Stimulated activated naive CD8-positive, alpha-beta T cell treated with anti-CD3 and anti-CD28 coated beads, Interleukin-15, amount 100 ng/mL, for 72 hours (primary cell): ENCODE measurements around the gene LENG8.

ENCODE experiments used
- ATAC-seq: fragments of 150-1000 bp; cut with Tn5 transposase; 2 replicates; pipeline ENCODE4 v1.10.0; 2021; ENCODE audit warnings: mild to moderate bottlenecking, moderate library complexity
- DNase-seq, 2 donors: peaks; one replicate each; pipeline ENCODE4 v3.0.0; 2021 to 2022
- H3K27ac Mint-ChIP-seq, 2 donors: one replicate each; pipeline ENCODE4 v1.8.0; 2022; ENCODE audit warnings: mild to moderate bottlenecking in 2 of 2, mixed read lengths in 2 of 2, moderate library complexity in 2 of 2
- H3K27me3 Mint-ChIP-seq: one replicate; pipeline ENCODE4 v1.8.0; 2022; ENCODE audit warnings: mixed read lengths
- H3K4me1 Mint-ChIP-seq: one replicate; pipeline ENCODE4 v1.8.0; 2022; ENCODE audit warnings: mild to moderate bottlenecking, mixed read lengths
- H3K4me3 Mint-ChIP-seq, 2 donors: one replicate each; pipeline ENCODE4 v1.8.0; 2022; ENCODE audit warnings: mild to moderate bottlenecking in 2 of 2, mixed read lengths in 2 of 2, moderate library complexity in 1 of 2
- H3K9me3 Mint-ChIP-seq, 2 donors: one replicate each; pipeline ENCODE4 v1.8.0; 2022; ENCODE audit warnings: mixed read lengths in 2 of 2

Gene LENG8

DNA sequence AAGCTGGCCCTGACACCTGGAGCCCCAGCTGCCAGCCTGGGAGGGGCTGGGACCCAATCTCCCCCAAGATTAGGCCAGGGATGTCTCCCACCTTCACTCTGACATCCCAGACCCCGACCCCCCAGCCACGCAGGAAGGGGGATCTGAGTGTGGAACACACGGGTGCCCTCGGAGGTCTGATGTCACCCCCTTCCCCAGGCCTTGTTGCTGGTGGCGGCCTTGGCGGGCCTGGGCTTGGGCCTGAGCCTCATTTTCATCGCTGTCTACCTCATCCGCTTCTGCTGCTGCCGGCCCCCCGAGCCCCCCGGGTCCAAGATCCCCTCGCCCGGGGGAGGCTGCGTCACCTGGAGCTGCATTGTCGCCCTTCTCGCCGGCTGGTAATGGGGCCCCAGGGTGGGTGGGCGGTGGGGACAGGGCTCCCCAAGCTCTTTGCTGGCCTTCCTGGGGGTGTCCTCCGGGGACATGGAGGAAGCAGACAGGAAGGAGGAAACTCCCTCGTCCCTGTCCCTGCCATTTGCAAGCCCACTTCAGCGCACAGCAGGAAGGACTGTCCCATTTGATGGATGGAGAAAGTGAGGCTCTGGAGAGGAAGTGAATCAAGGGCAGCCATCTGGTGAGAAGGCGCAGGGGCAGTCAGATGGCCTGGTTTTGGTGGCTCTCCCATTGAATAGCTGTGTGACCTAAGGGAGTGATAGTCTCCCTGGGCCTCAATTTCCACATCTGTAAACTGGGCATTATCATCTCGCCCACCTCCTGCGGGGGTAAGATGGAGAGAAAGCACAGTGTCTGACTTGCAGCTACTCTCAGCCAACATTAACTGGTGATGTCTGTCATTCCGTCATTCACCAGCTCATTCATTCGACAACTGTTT is 29.8 kb upstream of the LENG8 start:
- DNase-seq (no peak), ATAC-seq (no peak)
- Mint-ChIP-seq H3K4me1 (peaks cover 18% of the 10 kb centered on the region), H3K27ac (no peak overlapping the region), H3K4me3 (no peak overlapping the region), H3K27me3 (peaks cover 39% of the 10 kb centered on the region), H3K9me3 (peaks cover 2 to 3% of the 10 kb centered on the region in 2 donors)

DNA sequence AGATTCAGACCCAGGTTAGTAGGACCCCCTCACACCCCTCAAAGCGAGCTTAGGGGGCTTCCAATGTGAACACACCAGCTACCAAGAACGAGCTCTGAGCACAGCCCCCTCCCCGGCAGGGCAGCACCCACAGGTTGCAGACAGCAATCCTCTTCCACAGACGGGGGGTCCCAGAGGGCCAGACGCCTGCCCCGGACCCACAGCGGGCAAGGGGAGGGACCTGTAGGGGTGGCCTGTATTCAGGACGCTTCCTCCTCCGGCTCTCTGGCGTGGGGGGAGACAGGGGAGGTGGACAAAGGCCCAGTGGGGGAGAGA is 29.0 kb upstream of the LENG8 start:
- DNase-seq (no peak), ATAC-seq (no peak)
- Mint-ChIP-seq H3K27me3 (peaks cover 40% of the 10 kb centered on the region), H3K27ac (no peak overlapping the region), H3K9me3 (no peaks in the 10 kb centered on the region), H3K4me3 (no peak overlapping the region), H3K4me1 (peaks cover 18% of the 10 kb centered on the region)

DNA sequence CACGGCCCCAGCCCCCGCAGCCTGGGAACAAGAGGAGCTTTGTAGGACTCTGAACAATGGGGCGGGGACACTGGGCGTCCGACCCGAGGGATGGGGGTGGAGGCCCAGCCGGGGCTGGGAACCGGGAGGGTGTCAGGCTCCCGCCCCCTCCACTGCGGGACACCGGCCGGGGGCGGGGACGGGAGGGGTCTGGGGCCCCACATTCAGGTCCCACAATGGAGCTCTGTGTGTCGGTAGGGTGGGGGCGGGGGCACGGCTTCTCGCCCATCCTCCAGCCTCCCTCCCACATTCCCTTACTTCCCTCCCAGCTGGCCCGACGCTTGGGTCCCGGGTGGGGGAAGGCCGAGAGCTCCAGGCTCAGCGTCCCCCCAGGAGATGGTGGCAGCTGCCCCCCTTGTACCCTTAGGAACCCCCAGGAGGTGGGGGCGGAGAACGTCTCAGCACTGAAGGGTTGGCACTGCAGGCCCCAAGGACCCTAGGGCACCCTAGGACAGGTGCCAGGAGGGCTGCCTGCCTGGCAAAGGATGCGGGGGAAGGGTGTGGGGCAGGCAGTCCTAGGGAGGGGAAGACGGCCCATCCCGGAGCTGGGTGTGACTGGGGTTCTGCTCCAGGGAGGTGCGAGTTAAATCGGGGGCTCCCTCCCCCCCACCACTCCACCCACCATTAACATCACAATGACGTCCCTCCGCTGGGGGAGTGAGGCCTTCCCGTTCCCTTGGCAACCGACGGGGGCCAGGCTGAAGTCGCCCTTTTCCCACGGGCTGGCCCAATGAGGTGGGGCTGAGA is 28.4 kb upstream of the LENG8 start:
- Mint-ChIP-seq H3K4me3 (no peak overlapping the region), H3K9me3 (no peaks in the 10 kb centered on the region), H3K27me3 (peaks cover 46% of the 10 kb centered on the region), H3K27ac (no peak overlapping the region), H3K4me1 (peaks cover 18% of the 10 kb centered on the region)
- DNase-seq = no peak
- no peak for ATAC-seq

DNA sequence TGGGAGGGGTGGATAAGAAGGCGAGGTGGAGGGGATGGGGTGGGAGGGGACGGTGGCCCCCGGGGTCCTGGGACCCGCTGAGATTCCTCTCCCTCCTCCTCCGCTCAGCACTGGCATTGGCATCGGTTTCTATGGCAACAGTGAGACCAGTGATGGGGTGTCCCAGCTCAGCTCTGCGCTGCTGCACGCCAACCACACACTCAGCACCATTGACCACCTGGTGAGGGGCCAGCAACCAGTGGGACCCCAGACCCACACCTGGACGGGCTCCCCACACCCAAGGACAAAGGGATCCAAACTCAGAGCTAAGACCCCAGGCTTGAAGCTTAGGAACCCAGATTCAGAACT is 27.9 kb upstream of the LENG8 start:
- H3K27ac Mint-ChIP-seq = no peak overlapping the region
- DNase-seq (no peak), ATAC-seq (no peak)
- H3K4me1 Mint-ChIP-seq = peaks cover 18% of the 10 kb centered on the region
- H3K4me3 Mint-ChIP-seq = no peak overlapping the region
- no peaks in the 10 kb centered on the region for H3K9me3 Mint-ChIP-seq
- peaks cover 46% of the 10 kb centered on the region for H3K27me3 Mint-ChIP-seq

DNA sequence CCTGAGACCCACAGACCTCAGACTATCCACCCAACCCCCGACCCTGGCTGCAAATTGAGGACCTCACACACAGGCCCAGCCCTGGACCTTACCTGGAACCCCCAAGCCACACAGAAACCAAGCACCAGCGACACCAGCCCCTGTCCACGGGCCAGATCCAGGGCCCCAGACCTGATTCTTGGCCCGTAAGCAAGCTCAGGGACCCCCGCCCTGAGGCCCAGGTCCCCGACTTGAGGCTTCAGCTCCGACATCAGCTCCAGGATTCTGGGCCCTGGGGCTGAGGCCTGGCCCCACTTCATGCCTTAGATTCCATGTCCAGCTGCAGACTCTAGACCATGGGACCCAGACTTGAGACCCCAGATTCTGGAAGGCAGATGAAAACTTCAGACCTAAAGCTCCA is 27.5 kb upstream of the LENG8 start:
- no peak for ATAC-seq
- no peak overlapping the region for H3K27ac Mint-ChIP-seq
- H3K27me3 Mint-ChIP-seq = peaks cover 48% of the 10 kb centered on the region
- no peak for DNase-seq
- H3K9me3 Mint-ChIP-seq = no peaks in the 10 kb centered on the region
- no peak overlapping the region for H3K4me3 Mint-ChIP-seq
- peaks cover 18% of the 10 kb centered on the region for H3K4me1 Mint-ChIP-seq

DNA sequence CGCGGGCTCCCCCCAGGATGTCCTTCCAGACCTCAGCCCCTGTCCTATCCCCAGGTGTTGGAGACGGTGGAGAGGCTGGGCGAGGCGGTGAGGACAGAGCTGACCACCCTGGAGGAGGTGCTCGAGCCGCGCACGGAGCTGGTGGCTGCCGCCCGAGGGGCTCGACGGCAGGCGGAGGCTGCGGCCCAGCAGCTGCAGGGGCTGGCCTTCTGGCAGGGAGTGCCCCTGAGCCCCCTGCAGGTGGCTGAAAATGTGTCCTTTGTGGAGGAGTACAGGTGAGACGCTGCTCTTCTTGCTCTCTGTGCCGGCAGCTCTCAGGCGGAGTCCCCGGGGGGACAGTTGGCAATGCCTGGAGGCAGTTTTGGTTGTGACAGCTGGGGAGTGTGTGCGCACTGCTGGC is 26.9 kb upstream of the LENG8 start:
- DNase-seq (no peak), ATAC-seq (no peak)
- no peak overlapping the region for H3K27ac Mint-ChIP-seq
- no peak overlapping the region for H3K4me3 Mint-ChIP-seq
- no peaks in the 10 kb centered on the region for H3K9me3 Mint-ChIP-seq
- peaks cover 48% of the 10 kb centered on the region for H3K27me3 Mint-ChIP-seq
- peaks cover 15% of the 10 kb centered on the region for H3K4me1 Mint-ChIP-seq

DNA sequence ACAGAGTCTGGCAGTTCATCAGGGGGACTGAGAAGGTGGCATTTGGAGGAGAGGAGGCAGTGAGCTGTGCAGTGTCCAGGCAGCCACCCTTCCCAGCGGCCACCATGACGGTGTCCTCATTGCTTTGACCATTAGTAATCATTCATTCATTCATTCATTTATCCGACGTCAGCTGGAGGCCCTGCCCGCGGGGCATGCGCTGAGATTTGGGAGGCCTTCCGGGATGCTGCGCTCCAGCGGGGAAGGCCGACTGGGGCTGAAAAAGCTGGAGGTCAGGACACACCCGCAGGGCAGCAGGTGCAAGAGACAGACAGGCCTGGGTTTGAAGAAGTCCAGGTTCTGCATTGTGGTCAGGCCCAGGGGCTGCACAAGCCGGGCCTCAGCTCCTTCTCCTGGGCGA is 24.8 kb upstream of the LENG8 start:
- ATAC-seq (no peak), DNase-seq (no peak)
- H3K9me3 Mint-ChIP-seq = no peaks in the 10 kb centered on the region
- peaks cover 59% of the 10 kb centered on the region for H3K27me3 Mint-ChIP-seq
- H3K4me3 Mint-ChIP-seq = no peak overlapping the region
- peaks cover 4% of the 10 kb centered on the region for H3K4me1 Mint-ChIP-seq
- H3K27ac Mint-ChIP-seq = no peak overlapping the region

DNA sequence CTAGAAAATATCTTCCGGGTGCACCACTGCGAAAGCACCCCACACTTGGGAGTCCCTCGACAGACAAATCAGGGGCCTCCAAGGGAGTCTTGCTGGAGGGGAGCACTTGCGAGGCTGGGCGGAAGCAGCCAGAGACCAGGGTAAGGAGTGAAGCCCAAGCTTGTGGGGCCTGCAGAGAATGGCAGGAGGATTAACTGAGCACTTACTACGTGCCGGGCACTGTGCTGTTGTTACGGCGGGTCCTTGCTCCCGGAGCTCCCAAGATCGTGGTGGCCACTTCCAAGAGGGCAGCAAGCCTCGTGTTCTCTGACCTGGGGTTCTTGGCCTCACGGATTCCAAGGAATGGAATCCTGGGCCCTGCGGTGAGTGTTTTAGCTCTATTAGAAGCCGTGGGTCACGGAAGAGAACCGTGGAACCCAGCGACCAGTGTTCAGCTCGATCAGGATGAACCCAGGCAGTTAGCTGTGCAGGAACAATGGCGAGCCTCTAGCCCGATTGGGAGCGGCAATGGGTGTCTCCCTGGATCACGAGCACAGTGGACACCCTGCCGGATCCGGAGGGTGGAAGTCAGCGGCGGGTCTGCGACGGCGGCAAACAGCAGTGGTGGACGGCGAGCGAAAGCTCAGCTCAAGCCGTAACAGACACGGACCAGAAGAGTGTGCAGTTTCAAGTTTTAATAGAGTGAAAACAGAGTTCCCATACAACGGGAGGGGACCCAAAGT is 24.2 kb upstream of the LENG8 start:
- H3K9me3 Mint-ChIP-seq = no peaks in the 10 kb centered on the region
- DNase-seq (no peak), ATAC-seq (no peak)
- H3K27me3 Mint-ChIP-seq = peaks cover 65% of the 10 kb centered on the region
- no peak overlapping the region for H3K27ac Mint-ChIP-seq
- no peak overlapping the region for H3K4me3 Mint-ChIP-seq
- H3K4me1 Mint-ChIP-seq = peaks cover 8% of the 10 kb centered on the region

DNA sequence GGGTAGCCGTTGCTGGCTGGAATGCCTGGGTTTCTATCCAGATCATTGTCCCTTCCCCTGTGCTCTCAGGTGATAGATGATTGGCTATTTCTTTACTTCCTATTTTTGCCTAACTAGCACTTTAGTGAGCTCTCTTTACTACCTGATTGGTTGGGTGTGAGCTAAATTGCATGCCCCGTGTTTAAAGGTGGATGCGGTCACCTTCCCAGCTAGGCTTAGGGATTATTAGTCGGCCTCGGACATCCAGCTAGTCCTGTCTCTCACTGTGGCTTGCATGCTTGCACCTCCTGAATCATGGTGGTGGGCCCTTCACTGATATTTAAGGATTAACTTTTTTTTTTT is 23.6 kb upstream of the LENG8 start:
- no peak for DNase-seq
- peak overlapping the region in 1 of 2 donors; percentile 48 for H3K27ac Mint-ChIP-seq
- no peaks in the 10 kb centered on the region for H3K9me3 Mint-ChIP-seq
- no peak overlapping the region for H3K4me3 Mint-ChIP-seq
- peaks cover 13% of the 10 kb centered on the region for H3K4me1 Mint-ChIP-seq
- no peak for ATAC-seq
- peaks cover 71% of the 10 kb centered on the region for H3K27me3 Mint-ChIP-seq

DNA sequence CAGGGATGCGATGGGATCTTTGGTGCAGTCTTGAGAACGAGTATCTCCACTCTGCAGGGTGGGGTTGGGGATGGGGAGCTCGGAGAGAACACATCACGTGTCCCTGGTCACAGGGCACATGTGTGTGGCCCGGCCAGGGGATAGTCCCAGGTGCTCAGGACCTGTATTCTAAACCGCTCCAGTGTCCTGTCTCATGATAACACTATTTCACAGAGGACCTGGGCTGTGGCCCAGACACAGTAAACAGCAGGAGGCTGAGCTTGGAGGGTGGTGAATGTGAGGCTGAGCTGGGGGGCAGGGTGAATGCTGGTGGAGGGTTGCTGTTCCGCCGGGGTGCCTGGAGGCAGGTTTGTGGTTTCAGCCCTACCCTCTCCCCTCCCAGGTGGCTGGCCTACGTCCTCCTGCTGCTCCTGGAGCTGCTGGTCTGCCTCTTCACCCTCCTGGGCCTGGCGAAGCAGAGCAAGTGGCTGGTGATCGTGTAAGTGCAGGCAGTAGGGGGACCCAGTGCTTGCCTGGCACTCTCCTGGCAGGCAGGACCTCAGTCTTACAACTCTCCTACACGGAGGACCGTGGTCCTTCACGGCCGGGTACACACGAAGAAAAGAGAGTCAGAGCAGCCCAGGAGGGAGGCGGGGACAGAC is 22.6 kb upstream of the LENG8 start:
- Mint-ChIP-seq H3K27ac (no peak overlapping the region), H3K9me3 (no peaks in the 10 kb centered on the region), H3K27me3 (peaks cover 71% of the 10 kb centered on the region), H3K4me1 (peaks cover 22% of the 10 kb centered on the region), H3K4me3 (no peak overlapping the region)
- ATAC-seq (peak; percentile 13), DNase-seq (no peak)

DNA sequence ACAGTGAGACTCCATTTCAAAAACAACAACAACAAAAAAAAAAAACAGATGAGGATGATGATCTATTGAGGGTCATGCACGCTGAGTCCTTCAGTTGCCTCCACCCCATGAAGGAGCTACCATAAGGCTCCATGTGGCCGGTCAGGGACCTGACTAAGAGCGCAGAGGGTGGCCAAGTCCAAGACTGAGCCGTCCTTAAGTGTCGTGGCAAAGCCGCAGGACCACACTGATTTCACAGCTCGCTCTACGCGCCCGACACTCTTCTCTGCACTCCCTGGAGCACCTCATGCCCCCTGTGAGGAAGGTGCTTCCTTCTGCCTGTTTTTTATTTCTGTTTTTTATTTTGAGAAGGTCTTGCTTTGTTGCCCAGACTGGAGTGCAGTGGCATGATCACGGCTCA is 21.4 kb upstream of the LENG8 start:
- H3K4me1 Mint-ChIP-seq = peaks cover 25% of the 10 kb centered on the region
- no peak overlapping the region for H3K4me3 Mint-ChIP-seq
- ATAC-seq (no peak), DNase-seq (no peak)
- H3K9me3 Mint-ChIP-seq = no peaks in the 10 kb centered on the region
- peaks cover 71% of the 10 kb centered on the region for H3K27me3 Mint-ChIP-seq
- no peak overlapping the region for H3K27ac Mint-ChIP-seq

DNA sequence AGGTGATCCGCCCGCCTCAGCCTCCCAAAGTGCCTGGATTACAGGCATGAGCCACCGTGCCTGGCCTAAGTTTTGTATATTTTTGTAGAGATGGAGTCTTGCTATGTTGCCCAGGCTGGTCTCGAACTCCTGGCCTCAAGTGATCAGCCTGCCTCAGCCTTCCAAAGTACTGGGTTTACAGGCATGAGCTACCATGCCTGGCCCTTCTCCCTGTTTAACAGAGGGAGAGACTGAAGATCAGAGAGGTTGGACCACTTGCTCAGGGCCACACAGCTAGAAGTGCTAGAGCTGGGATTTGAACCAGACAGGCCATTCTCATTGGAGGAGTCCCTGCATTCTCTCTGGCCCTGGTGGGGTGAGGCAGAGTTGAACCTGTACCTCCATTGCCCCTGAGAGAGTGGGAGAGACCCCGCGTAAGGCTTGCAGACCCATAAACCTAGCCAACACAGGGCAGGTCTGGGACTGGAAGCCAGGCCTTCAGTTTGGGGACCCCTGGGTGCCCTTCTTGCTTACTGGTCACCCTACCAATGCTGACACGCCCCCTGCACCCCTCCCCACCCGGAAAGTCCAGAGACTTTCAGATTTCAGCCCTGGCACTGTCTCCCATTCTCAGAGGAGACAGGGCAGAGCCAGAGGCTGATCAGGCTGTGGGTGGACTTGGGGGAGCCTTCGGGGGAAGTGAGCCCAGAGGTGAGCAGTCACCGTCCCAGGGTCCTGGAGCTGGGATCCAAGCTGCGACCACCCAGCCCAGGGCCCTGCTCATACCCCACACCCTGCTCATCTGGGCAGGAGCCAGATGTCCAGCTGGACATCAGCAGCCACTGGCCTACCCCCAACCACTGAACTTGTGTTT is 20.4 kb upstream of the LENG8 start:
- no peak overlapping the region for H3K4me3 Mint-ChIP-seq
- ATAC-seq (no peak), DNase-seq (no peak)
- H3K4me1 Mint-ChIP-seq = peaks cover 25% of the 10 kb centered on the region
- no peaks in the 10 kb centered on the region for H3K9me3 Mint-ChIP-seq
- H3K27me3 Mint-ChIP-seq = peaks cover 66% of the 10 kb centered on the region
- H3K27ac Mint-ChIP-seq = no peak overlapping the region

DNA sequence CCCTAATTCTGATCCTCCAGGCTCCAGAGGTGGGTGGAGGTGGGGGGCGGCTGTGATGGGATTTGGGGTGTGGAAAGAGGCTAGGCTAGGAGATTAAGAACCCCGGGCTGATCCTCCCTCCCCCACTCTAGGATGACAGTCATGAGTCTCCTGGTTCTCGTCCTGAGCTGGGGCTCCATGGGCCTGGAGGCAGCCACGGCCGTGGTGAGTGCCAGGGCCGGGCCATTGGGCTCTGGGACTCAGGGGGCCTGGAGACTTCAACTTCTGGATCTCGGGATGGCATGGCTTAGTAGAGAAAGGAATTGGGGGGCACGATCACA is 19.9 kb upstream of the LENG8 start:
- Mint-ChIP-seq H3K9me3 (no peaks in the 10 kb centered on the region), H3K4me3 (no peak overlapping the region), H3K4me1 (peaks cover 29% of the 10 kb centered on the region)

DNA sequence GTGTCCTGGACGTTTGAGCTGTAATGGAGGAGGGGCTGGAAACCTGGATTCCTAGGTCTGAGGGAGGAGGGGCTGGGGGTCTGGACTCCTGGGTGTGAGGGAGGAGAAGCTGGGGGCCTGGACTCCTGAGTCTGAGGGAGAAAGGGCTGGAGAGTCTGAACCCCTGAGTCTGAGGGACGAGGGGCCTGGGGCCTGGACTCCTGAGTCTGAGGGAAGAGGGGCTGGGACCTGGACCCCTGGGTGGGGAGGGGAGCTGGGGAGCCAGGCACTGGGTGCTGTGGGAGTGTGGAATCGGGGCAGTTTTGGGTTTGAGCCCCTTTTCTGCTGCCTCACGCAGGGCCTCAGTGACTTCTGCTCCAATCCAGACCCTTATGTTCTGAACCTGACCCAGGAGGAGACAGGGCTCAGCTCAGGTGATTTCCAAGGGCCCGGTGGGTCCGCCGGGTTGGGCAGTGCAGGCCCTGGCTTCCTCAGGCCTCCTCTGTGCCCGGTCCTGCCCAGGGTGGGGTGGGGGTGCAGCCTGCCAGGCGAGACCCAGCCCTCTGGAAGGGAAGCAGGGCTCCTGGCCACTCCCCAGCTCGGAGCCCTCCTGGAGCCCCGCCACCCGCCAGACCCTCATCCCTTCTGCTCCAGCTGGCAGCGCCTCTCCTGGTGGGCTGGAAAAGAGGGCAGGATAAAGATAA is 19.3 kb upstream of the LENG8 start:
- Mint-ChIP-seq H3K27ac (peak overlapping the region in 1 of 2 donors; percentile 55), H3K27me3 (peaks cover 55% of the 10 kb centered on the region), H3K4me1 (peaks cover 34% of the 10 kb centered on the region), H3K9me3 (no peaks in the 10 kb centered on the region), H3K4me3 (peak overlapping the region in 1 of 2 donors; percentile 44)
- DNase-seq = no peak
- peak; percentile 24 for ATAC-seq

More for the DNA sequence above, 19.9 kb upstream of the LENG8 start:
- peaks cover 60% of the 10 kb centered on the region for H3K27me3 Mint-ChIP-seq
- ATAC-seq (no peak), DNase-seq (no peak)
- H3K27ac Mint-ChIP-seq = peak overlapping the region; percentile 46 to 55
